HG03095 (cell line): ENCODE data around the gene SIL1.

ENCODE experiments used
- ATAC-seq: cut with Tn5 transposase; IDR thresholded peaks from one replicate; pipeline ENCODE4 v1.9.1; 2021; ENCODE audit warnings: moderate library complexity; ENCODE audit not compliant: unreplicated experiment

SIL1 gene

DNA sequence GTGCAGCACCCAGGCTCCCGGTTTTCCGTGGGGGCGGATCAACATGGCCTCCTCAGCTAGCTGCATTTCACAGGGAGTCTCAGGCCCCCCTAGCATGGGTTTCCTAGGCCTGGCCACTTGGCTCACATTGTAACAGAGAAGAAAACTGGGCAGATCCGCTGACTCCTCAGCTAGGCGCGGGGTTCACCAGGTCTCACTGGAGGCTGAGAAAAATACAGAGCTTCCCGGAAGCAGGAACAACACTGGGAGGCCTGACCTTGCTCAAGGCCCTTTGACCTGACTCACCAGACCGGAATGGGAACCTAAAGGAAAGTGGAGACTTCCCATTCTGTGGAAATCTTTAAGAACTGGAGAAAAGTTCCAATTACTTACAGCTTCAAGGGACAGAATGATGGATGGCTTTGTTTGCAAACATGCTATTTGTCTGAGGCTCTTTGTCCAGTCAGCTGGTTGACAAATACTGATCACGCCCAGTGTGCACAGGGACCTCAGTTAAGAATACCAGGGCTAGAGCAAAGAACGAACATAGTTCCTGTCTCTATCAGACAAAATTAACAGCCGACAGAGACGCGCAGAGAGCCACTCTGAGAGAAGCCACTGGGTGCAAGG, 234.3 kb downstream of the SIL1 start:
- ATAC-seq = no peak

DNA sequence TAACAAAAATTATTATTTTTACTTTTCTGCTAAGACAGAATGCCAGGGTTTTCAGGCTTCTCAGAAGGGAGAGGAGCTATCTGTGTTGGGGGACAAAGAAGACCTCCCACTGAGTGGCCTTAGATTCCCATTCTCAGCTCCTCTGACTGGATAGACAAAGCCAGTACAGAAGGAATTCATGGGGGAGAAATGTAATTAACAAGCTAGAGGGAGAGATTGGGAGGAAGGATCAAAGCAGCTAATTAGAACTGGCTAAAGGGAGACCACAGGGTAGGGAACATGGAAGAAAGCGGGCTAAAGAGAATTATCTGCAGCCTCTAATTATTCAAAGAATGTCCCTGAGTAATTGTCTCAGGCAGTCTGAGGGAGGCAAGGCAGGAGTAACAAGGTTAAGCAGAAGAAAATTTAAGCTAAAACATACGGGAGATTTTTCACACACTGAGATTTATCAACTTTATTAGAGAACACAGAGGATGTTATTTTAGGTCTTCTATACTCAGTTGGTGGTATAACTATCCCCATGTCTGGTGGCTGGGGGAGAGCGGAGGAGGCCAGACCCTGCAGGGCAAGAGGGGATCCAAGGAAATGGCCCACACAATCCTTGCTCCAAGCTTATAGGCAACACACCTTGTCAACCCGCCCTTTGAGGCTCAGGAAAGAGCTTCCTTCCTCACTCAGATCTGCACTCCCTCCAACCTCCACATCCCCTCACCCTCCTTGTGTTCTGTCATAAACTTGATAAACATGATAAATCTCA, 235.4 kb downstream of the SIL1 start:
- ATAC-seq = no peak

- ATAC-seq = no peak
Measured at GRCh38 chr5:138961729-138962128, 236.4 kb downstream of the SIL1 start.

GRCh38 chr5:138961221-138961620, 236.9 kb downstream of the SIL1 start:
- ATAC-seq = no peak

GRCh38 chr5:138960145-138960692, 237.9 kb downstream of the SIL1 start:
- no peak for ATAC-seq

DNA sequence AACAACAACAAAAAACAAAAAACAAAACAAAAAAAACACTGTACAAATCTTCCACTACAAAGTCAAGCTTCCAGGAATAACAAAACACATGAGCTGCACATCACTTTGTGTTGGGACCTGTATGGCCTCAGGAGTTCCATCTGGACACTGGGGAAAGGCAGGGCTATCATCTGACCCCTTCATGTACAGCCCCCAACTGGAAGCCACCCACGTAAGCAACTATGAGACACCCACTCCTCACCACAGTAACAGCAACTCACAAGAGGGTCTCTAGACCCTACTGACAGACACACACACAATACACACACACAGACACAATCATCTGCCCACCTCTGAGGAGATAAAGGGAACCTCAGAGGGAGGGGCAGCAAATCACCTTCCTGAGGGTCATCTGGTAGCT, 241.4 kb downstream of the SIL1 start:
- no peak for ATAC-seq

GRCh38 chr5:138955671-138956295, 242.4 kb downstream of the SIL1 start:
- ATAC-seq = no peak

GRCh38 chr5:138955013-138955660, 243.0 kb downstream of the SIL1 start:
- ATAC-seq = no peak

DNA sequence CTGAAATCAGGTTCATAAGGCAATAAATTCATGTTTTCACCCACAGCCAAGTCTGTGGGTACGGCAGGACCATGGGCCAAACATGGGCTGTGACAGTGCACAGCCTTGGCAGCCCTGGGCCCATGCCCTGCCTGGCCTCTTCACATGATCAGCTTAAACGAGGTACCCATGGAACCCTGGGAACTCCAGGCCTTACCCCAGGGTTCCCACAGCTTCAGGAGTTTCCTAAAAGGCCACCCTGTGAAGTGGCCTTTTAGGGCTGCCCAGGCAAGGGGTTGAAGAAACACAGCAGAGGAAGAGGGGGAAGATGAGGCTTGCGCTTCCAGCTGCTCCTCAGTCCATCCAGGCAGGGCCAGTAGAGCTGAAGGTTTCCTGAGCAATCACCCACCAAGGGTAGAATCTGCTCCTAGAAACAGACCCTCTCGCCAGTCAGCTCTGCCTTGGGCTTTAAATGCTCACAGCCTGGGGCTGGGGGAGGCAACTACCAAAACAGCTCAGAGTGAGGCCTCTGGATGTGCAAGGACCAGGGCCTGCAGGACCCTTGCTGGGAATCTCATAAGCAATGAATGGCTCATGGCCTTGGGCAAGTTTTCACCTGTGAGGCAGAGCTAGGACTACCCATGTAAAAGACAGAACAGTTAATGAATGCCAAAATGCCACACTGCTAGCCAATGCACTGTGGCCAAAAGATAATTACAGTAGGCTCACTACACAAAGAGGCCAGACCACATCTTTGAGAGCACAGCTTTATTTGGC, 243.7 kb downstream of the SIL1 start:
- no peak for ATAC-seq

GRCh38 chr5:138953387-138954256, 244.5 kb downstream of the SIL1 start:
- no peak for ATAC-seq

DNA sequence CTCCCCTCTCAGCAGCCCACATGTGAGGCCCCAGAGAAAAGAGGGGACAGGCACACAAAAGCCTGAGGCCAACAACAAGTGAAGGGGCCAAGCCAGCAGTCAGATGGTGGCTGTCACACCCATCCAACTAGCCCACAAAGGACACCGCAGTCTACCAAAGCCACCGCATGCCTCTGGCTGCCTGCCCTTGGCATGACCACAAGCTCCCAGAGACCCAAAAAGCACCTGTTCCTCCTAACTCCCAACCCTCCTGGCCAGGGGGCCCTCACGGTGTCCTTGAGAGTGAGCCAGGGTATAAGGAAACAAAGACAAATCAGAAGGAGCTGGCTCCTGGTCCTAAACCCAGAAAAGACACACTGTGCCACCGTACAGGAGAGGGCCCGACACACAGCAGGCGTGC, 245.2 kb downstream of the SIL1 start:
- ATAC-seq = no peak

- no peak for ATAC-seq
Measured at GRCh38 chr5:138951986-138952735, 246.0 kb downstream of the SIL1 start.

- ATAC-seq = no peak
Measured at GRCh38 chr5:138951091-138951985, 246.8 kb downstream of the SIL1 start.

DNA sequence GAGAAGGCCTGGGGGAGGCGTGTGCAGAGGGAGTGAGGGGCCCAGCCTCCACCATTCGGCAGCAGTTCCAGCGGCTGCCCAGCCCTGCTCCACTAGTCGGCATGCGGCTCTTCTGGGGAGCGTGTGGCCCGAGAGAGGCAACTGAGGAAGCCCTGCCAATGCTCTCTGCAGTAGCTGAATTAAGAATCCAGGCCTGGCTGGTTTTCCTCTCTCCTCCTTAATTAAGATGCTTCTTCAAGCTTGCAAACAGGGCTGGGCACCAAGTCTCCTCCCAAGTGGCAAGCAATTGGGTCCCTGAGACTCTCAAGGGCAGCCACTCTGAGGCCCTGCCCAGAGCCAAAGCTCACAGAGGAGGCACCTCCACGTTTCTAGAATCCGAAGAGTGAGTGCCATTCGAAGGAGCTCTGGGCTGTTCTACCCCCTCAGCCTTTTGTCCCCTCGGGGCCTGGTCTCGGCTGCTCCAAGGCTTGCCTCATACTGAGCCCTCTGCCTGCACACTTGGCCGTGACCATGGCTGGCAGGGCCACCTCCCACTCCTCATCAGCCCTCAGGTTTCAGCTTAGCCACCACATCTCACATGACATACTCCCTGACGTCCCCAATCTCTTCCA, 247.6 kb downstream of the SIL1 start:
- ATAC-seq = no peak

DNA sequence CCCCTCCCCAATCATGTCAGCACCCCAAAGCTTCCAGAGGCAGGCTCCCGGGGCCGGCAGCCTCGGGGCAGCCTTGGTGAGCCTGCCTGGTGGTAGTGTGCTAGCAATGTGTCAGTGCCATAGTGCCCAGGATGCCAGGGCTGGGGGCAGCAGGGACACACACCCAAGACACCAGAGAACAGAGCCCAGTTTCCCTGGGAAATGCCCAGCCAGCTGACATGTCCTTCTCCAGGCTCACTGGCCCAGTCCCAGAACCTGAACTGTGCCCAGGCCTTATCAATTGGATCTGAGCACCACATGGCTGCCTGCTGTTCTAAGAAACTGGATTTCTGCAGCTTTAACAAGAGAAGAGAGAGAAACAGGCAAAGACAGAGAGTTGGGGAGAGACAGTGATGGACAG, 248.2 kb downstream of the SIL1 start:
- no peak for ATAC-seq

DNA sequence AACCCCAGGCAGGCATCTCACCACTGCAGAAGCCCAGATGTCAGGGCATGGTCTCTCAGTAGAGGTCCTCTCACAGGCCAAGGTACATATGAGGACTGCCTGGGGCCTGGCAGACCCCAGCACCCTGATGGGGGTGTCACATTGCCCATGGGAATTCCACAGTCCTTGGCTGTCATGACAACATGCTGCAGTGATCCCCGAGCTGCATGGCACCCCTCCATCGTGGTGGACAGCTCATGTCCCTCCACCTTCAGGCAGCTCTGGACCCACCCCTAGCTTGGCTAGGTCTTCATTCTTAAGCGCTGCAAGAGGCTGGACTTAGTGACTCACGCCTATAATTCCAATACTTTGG, 249.0 kb downstream of the SIL1 start:
- ATAC-seq = no peak

GRCh38 chr5:138948471-138949222, 249.5 kb downstream of the SIL1 start:
- ATAC-seq = no peak
